Measurements from ENCODE around the gene NUP93. TPM values are rescaled to one million over a fixed set of nuclear protein-coding genes. Genes with fewer than 3 reads are reported as not detected.

NUP93 gene
- total RNA-seq, 1 experiment from 2014 or later, result 165 TPM

GRCh38 chr16:56793492-56793891 is 63.6 kb downstream of the NUP93 start:
- Histone ChIP-seq H3K9ac (ENCODE audit: extremely low read depth, insufficient read length, low read length) (no peak overlapping the region), H2BK12ac (ENCODE audit: insufficient read length, low read depth, low read length) (no peak overlapping the region), H4K91ac (ENCODE audit: insufficient read length, low read depth, low read length) (no peak overlapping the region), H2BK120ac (ENCODE audit: low read depth, low read length, poor library complexity, severe bottlenecking) (no peak overlapping the region), H2AFZ (ENCODE audit: low read length) (no peak overlapping the region), H4K20me1 (ENCODE audit: control insufficient read depth, insufficient read depth, insufficient read length) (no peaks in the 10 kb centered on the region), H4K8ac (replicated peaks; ENCODE audit: insufficient read length, low read depth, low read length) (no peak overlapping the region), H3K79me1 (ENCODE audit: insufficient read depth, low read depth, low read length, poor library complexity, severe bottlenecking) (no peaks in the 10 kb centered on the region), H3K9me3 (ENCODE audit: control insufficient read depth, low read depth, low read length) (no peaks in the 10 kb centered on the region), H2BK20ac (ENCODE audit: low read depth, low read length, poor library complexity, severe bottlenecking) (no peak overlapping the region), H3K14ac (ENCODE audit: insufficient read depth, low read length) (no peak overlapping the region), H3K23me2 (ENCODE audit: insufficient read length, low read depth, low read length, poor library complexity, severe bottlenecking) (no peaks in the 10 kb centered on the region), H2BK15ac (ENCODE audit: low read depth, low read length) (no peak overlapping the region), H3K4me1 (ENCODE audit: insufficient read depth, low read length) (no peaks in the 10 kb centered on the region), H3K18ac (ENCODE audit: insufficient read length, low read depth, low read length) (no peak overlapping the region), H3K27ac (ENCODE audit: insufficient read length, low read depth, low read length) (no peak overlapping the region), H2BK5ac (ENCODE audit: insufficient read length, low read length) (no peak overlapping the region), H3K56ac (ENCODE audit: insufficient read length, low read depth, low read length) (no peak overlapping the region), H3K79me2 (ENCODE audit: insufficient read depth, low read length) (peaks cover 2% of the 10 kb centered on the region; the same call in 1 of the 2 replicates), H2AK5ac (ENCODE audit: insufficient read length, low read length) (no peak overlapping the region), H3K4me2 (ENCODE audit: insufficient read depth, insufficient read length, low read length) (no peak overlapping the region), H3T11ph (ENCODE audit: low read length) (no peak overlapping the region), H3K23ac (ENCODE audit: insufficient read length, low read depth, low read length) (no peak overlapping the region), H4K5ac (ENCODE audit: insufficient read length, low read depth, low read length) (no peak overlapping the region), H3K27me3 (ENCODE audit: insufficient read depth, low read length) (no peaks in the 10 kb centered on the region), H3K4ac (ENCODE audit: low read depth, low read length) (no peak overlapping the region)
- Mint-ChIP-seq H3K9me3 (no peaks in the 10 kb centered on the region), H3K27me3 (ENCODE audit: low read depth) (no peaks in the 10 kb centered on the region), H3K4me3 (no peak overlapping the region), H3K36me3 (ENCODE audit: insufficient read depth in 1 of 3, low read depth in 3 of 3) (peaks cover 0 to 3% (median 0%) of the 10 kb centered on the region in 3 experiments; a peak in 4 of 7 replicates), H3K27ac (peak overlapping the region in 1 of 3 experiments; percentile 31; a peak in 1 of 7 replicates), H3K4me1 (peaks cover 14 to 16% of the 10 kb centered on the region in 2 experiments)
- TF ChIP-seq CTCF (conservative IDR thresholded peaks at IDR 0.05), result peak; percentile 62
- WGBS (ENCODE audit: extremely low coverage, insufficient read length, low lambda C conversion rate), result no CpG with 5 or more reads among the region's 6 CpGs
- DNase-seq, result no peak

All from H9 (cell line).